ENCODE data around the gene NKX2-1. TPM values are rescaled to one million over a fixed set of nuclear protein-coding genes. Genes with fewer than 3 reads are reported as not detected.

NKX2-1 gene
- total RNA-seq, result under 1 TPM in 1 of 7 donors, not detected in 6; 0.18 TPM
- not detected for polyA plus RNA-seq
- long read RNA-seq, donor 1, result 0 reads
- long read RNA-seq, donor 2, result 0 reads
- long read RNA-seq, donor 3, result 0 reads

DNA sequence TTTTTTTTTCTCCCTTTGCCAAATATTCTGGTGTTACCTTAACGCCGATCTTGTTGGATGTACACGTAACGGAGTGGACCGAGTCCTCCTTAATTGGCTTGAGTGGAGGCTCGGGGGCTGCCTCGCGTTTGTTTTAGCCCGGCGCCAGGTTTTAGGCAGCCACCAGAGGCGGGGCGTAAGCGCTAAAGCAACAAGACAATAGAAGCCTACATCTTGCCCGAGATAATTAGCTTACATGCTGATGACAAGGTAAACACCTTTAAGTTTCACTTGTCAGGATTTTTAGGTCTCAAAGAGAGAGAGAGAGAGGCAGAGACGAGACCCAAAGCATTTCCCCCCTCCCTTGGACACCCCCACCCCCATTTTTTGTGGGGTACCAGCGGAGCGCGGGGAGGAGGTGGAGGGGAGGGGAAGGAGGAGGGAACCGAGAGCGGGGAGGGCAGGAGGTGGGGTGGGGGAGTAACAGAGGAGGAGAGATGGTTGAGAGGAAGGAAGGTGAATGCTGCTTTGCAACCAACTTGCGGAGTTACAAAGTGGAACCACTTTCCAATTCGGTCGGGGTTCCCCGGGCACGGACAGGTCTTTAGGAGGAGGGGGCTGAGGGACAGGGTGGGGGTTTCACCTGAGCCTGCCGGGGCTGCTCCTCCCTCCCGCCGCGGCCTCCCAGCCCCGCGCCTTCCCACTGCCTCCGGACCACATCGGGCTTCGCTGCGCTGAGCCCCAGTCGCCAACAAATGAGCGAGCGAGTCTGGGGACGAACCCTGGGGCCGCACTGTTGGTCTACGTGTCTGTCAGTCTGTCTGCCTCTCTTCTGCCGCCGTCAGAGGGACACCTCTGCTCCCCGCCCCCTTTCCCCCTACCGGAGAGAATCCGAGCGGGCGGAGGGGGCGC, at the start of gene NKX2-1:
Gene NKX2-1 (minus strand): TSS at position 802 of the 891 bp plus-strand sequence. CDS start 103 bp downstream, at position 699.
- intact Hi-C loops (cut with DNase I), result no loop called here
- no peak for DNase-seq
- H3K27ac ChIP-seq, result no peak within 1 kb of the TSS
- WGBS, 3 donors, result 1% methylated on average over 47 to 49 of the region's 49 CpGs
- H3K36me3 ChIP-seq, result no peaks in the 10 kb centered on the region
- H3K9me3 ChIP-seq, result peaks cover 0 to 3% of the 10 kb centered on the region in 2 donors
- peaks cover 7% of the 10 kb centered on the region for H3K4me1 ChIP-seq (ENCODE audit: insufficient read depth)
- peaks cover 3% of the 10 kb centered on the region for H3K27me3 ChIP-seq
- no peak for TF ChIP-seq EP300 (IDR thresholded peaks at IDR 0.05)
- H3K4me3 ChIP-seq, result no peak within 1 kb of the TSS

DNA sequence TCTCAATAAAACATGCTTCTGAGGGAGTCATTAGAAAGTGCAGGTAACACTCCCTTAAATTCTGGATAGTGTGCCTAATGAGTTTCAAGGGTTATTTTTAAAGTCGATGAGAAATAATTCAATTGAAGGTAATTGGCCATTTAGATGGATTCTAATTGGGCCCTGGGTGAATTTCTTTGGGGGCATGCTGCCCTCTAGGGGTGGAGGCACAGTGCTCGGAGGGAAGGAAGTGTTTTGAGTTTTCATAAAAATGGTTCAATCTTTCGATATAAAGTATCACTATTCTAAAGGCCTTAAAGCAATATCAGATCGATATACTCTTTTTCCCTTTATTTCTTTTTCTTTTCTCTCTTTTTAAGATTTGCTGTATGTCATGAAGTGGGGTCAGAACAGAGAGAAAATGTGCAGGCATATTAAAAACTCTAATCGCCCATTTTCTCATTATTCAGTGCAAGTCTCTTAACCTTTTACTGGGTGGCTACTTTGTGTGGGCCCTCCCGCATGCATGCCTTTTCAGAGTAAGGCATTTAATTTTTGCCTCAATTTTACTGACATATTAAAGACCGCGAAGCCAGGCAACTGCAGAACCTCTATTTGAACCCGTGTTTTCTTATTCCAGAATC, 36.9 kb upstream of the NKX2-1 start:
- H3K27me3 ChIP-seq, result no peaks in the 10 kb centered on the region
- no peaks in the 10 kb centered on the region for H3K4me1 ChIP-seq (ENCODE audit: insufficient read depth)
- no peaks in the 10 kb centered on the region for H3K9me3 ChIP-seq
- TF ChIP-seq EP300 (IDR thresholded peaks at IDR 0.05) (no peak), POLR2A (IDR thresholded peaks at IDR 0.05) (no peak)
- TF ChIP-seq, protein P1, sequence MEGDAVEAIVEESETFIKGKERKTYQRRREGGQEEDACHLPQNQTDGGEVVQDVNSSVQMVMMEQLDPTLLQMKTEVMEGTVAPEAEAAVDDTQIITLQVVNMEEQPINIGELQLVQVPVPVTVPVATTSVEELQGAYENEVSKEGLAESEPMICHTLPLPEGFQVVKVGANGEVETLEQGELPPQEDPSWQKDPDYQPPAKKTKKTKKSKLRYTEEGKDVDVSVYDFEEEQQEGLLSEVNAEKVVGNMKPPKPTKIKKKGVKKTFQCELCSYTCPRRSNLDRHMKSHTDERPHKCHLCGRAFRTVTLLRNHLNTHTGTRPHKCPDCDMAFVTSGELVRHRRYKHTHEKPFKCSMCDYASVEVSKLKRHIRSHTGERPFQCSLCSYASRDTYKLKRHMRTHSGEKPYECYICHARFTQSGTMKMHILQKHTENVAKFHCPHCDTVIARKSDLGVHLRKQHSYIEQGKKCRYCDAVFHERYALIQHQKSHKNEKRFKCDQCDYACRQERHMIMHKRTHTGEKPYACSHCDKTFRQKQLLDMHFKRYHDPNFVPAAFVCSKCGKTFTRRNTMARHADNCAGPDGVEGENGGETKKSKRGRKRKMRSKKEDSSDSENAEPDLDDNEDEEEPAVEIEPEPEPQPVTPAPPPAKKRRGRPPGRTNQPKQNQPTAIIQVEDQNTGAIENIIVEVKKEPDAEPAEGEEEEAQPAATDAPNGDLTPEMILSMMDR (IDR thresholded peaks at IDR 0.05), result no peak
- H3K4me3 ChIP-seq, result no peak overlapping the region
- no peaks in the 10 kb centered on the region for H3K36me3 ChIP-seq
- WGBS, 3 donors, result 57 to 59% (median 58%) methylated on average over 9 of the region's 9 CpGs
- intact Hi-C loops (cut with DNase I), result no loop called here
- no peak for DNase-seq
- no peak overlapping the region for H3K27ac ChIP-seq

DNA sequence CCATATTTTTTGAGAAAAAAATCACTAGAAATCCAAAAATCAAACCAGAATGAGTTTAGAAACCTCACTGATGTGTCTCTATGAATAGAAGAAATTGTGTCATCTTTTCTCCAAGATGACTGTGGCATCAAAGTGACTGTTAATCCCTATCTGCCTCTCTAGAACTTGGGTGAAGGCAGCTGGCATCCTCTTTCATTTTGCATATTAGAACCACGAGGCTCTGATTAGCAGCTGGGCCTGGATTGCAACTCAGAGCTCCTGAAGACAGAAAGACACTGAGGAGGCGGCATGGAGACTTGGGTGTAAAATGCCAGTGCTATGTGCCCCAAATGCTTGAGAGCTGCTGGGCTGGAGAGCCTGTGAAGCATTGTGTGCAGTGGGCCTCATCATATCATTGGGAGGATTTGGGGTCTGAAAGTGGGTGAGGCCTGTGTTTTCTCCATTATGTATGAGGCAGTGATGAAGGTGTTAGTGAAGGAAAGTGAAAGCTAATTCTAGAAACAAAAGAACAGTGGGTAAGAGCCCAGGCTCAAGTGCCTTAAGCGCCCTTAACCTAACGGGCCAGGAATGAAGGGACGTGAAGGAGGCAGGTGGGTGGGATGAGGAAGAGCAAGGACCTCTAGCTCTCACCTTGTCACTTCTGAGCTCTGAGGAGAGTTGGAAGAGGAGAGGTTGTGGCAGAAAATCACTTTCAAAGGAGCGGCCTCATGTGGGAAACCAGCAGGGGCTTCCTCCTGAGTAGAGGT, 36.1 kb upstream of the NKX2-1 start:
- Histone ChIP-seq H3K36me3 (no peaks in the 10 kb centered on the region), H3K4me3 (no peak overlapping the region), H3K27me3 (no peaks in the 10 kb centered on the region), H3K27ac (no peak overlapping the region), H3K4me1 (ENCODE audit: insufficient read depth) (no peaks in the 10 kb centered on the region), H3K9me3 (no peaks in the 10 kb centered on the region)
- 73 to 77% (median 73%) methylated on average over 6 of the region's 6 CpGs for WGBS, 3 donors
- intact Hi-C loops (cut with DNase I), result no loop called here
- no peak for TF ChIP-seq EP300 (IDR thresholded peaks at IDR 0.05)
- TF ChIP-seq POLR2A (IDR thresholded peaks at IDR 0.05), result no peak
- TF ChIP-seq, protein P1 (IDR thresholded peaks at IDR 0.05), result no peak
- no peak for DNase-seq

DNA sequence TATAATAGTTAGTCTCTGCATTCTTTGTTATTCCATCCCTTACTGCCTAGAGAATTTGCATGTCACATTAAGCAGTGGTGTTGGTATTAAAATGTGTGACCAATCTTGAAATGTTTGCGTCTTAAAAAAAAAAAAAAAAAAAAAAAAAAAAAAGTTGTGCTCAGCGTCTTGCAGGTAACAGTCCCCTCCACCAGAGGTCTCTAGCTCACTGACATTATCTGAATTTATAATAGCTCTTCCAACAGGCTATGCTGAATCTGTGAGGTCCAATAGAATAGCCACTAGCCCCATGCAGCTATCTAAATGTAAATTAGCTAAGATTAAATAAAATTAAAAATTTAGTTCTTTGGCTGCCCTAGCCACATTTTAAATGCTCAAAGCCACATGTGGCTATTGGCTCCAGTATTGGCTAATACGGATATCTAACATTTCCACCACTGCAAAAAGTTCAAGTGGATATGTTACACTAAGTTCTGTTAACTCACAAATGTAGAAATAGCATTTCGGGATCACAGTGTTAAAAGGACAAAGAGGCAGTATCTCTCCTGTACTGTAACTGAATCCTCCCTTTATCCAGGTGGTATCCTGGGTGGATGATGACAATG, 33.7 kb upstream of the NKX2-1 start:
- Histone ChIP-seq H3K27ac (no peak overlapping the region), H3K36me3 (no peaks in the 10 kb centered on the region), H3K4me3 (no peak overlapping the region), H3K27me3 (no peaks in the 10 kb centered on the region), H3K4me1 (ENCODE audit: insufficient read depth) (no peaks in the 10 kb centered on the region), H3K9me3 (no peaks in the 10 kb centered on the region)
- intact Hi-C loops (cut with DNase I), result no loop called here
- DNase-seq, result no peak
- 33 to 38% (median 34%) methylated on average over 4 of the region's 4 CpGs for WGBS, 3 donors
- TF ChIP-seq, protein P1 (IDR thresholded peaks at IDR 0.05), result no peak
- no peak for TF ChIP-seq EP300 (IDR thresholded peaks at IDR 0.05)
- no peak for TF ChIP-seq POLR2A (IDR thresholded peaks at IDR 0.05)
